Urothelium cell line (cell line): Measurements from ENCODE around the gene CDH16.
"Not testable (repeated sequence)": the region's sequence is repeated elsewhere in the genome, so short reads cannot be mapped to it uniquely, and the experiment has no call there.

ENCODE experiments used
- DNase-seq: peaks from one replicate; pipeline ENCODE4 v3.0.0; 2011; ENCODE audit warnings: low spot score, mixed read lengths
- FAIRE-seq: peaks from 2 replicates; lab custom pipeline; 2011; peaks lifted over from hg19 to GRCh38; lab: Jason Lieb, UNC

Gene CDH16

DNA sequence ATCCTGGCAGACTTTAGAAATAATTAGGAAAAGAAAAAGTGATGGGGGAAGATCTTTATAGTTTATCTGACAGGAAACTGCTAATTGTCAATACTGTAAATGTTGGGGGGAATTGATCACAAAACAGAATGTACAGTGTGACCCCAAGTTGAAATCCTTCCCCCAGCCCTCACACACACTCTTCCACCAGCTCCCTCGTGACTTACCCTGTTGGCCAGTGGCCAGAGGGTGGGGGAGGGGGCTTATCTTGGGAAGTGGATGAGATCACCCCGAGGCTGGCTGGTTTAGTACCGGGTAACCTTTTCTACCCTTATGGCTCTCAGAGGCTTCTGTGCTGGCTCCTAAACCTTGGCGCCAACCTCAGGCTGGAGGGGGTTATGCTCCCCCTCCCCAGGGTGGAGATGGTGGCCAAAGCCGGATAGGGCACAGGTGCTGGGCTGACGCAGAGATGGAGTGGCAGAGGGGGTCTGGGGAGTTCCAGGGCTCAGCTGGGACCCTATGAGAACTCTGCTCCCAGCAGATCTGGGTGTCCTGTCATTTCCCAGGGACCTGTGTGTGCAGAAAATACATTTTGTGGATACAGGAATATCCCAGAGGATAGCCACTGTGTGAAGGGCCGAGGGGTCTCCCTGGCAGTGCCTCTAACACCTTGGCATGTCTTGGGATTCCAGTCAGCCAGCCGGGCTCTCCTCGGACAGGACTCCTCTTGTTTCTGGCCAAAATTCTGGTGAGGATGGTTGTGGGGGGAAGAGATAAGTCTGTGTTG is 18.6 kb downstream of the CDH16 start:
- FAIRE-seq (no peak), DNase-seq (peak; percentile 78)

DNA sequence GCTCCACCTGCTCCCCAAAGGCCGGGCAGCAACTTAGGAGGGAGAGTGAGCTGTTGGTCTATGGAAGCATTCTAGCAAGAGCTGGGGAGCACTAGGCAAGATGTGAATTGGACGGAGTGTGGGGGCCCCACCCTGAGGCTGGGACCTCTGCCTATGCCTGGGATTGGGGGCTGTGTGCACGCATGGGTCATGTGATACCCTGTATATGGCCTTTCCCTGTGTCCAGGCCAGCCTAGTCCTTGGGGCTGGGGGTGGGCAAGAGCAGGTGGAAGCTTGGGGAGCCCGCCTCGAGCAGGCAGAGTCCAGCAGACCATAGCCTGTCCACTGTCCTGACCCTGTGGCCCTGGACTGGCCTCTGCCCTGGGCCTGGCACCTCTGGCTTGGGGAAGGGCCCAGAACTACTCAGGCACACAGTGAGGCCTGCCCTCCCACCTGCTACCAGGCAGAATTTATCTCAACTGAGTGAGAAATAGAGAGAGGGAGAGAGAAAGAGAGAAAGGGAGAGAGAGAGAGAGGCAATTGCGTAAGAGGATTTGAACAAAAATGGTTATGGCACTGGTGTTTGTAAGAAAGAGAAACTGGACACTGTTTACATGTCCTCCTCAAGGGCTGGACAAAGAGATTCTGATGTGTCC is 19.3 kb downstream of the CDH16 start:
- no peak for DNase-seq
- FAIRE-seq: no peak

DNA sequence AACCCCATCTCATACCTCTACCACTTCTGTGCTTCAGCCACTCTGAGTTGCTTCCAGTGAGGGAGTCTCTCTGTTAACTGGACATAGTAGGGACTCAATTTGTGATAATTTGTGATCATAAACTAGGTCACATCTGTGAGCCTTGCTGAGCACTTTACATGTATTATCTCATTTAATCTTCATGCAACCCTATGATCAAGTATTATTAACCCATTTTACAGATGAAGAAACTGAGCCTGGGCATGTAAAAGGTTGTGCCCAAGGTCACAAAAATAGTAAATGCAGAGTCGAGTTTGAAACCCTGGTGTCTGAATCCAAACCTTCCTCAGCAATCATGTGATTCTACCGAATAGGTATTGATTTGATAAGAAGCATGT is 19.8 kb downstream of the CDH16 start:
- no peak for FAIRE-seq

DNA sequence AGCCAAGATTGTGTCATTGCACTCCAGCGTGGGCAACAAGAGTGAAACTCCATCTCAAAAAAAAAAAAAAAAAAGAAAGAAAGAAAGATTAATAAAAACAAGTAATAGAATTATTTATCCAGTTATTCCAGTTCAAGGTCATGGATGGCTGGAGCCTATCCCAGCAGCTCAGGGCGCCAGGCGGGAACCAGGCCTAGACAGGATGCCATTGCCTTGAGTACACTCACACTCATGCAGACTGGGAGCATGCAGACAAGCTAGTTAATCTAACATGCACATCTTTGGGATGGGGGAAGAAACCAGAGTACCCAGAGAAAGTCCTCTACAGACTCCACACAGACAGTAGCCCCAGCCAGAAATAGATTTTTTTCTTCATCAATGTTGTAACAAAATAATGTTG is 20.5 kb downstream of the CDH16 start:
- FAIRE-seq (no peak), DNase-seq (no peak)

More for the DNA sequence above, 19.8 kb downstream of the CDH16 start:
- no peak for DNase-seq

DNA sequence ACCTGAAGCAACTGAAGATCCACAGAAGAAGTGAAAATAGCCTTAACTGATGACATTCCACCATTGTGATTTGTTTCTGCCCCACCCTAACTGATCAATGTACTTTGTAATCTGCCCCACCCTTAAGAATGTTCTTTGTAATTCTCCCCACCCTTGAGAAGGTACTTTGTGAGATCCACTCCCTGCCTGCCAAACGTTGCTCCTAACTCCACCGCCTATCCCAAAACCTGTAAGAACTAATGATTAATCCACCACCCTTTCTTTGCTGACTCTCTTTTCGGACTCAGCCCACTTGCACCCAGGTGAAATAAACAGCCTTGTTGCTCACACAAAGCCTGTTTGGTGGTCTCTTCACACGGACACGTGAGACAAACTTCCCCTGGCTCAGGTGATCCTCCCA is 22.0 kb downstream of the CDH16 start:
- not testable (repeated sequence) for FAIRE-seq, DNase-seq

DNA sequence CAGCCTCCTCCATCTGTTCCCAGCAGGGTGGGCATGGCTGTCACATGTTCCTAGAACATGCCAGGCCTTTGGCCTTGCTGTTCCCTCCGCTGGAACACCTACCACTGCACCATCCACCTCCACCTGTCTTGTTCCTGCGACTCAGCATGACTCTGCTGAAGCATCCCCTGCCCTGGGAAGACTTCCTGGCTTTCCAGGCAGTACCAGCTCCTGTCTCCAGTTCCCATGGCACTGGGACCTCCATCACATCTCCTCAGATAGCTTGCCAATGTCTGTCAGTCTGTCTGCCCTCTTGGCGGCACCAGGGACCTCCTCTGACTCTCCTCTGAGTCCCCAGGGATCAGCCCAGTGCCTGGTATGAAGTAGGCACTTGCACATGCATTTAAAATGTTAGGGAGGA is 22.7 kb downstream of the CDH16 start:
- DNase-seq (no peak), FAIRE-seq (no peak)

DNA sequence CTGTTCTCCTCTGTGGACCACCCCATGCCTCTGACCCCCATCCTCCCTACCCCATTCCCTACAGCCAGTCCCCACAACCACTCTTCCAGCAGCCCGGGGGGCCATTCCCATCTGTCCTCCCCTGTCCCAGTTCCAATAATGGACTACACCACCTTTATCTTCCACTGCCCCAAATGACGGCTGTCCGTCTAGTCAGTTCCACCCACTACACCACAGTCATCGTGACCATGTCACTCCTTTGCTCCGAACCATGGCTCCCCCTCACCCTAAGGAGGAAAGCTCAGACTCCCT is 23.1 kb downstream of the CDH16 start:
- no peak for FAIRE-seq
- no peak for DNase-seq

DNA sequence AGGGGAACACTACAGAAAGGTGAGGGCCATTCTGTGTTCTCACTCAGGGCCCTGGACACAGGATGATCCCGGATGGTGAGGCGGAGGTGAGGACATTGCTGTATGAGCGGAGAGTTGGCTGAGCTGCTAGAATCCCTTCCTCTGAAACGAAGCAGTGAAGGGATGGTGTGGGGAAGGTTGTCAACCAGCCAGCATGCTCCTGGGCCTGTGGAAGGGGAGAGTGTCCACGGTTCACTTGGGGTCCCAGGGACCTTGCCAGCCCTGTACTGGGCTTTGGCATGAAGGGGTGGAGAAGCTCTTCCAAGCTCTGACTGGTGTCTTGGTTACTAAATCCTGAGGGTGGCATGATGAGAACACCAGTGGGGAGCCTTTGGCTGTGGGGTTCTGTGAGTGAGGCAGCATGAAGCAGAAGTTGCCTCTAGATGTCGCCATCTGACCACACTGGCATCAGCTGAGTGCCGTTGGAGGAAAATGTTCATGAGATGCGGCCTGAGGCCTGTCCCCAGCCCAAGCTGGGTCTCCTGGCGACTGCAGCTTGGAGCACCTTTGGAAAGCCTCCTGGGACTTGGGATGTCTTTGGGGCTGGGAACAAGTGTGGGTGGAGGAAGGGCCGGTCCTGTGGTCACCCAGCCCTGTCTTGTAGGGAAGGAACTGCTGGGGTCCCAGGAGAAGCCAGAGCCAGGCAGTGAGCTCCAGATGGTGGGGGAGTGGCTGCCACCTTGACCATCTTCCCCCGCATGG is 23.6 kb downstream of the CDH16 start:
- FAIRE-seq (no peak), DNase-seq (peak; percentile 60)

DNA sequence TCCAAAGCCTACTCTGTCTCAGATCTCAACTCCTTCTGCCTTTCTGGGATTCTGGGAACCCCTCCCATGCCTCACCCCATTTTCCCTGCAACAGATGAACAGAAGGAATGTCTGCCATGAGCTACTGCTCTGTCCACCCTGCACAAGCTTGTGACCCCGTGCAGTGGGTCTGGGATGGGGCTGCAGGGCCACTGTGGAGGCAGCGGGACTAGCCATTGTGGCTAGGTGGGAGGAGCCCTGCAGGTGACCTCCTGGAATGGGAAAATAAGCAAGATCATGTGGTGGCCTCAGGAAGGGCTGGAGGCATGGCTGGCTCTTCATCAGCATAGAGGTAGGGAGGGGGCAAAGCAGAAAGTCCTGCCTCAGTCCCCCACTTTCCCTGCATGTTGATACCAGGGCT is 24.6 kb downstream of the CDH16 start:
- FAIRE-seq: no peak
- DNase-seq: no peak

DNA sequence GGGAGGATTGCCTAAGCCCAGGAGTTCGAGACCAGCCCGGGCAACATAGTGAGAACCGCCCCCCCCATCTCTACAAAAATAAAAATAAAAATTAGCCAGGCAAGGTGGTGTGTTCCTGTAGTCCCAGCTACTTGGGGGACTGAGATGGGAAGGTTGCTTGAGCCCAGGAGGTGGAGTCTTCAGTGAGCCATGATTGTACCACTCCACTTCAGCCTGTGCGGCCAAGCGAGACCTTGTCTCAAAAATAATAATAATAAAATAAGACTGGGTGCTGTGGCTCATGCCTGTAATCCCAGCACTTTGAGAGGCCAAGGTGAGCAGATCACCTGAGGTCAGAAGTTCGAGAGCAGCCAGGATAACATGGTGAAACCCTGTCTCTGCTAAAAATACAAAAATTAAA is 26.9 kb downstream of the CDH16 start:
- FAIRE-seq (no peak), DNase-seq (no peak)

DNA sequence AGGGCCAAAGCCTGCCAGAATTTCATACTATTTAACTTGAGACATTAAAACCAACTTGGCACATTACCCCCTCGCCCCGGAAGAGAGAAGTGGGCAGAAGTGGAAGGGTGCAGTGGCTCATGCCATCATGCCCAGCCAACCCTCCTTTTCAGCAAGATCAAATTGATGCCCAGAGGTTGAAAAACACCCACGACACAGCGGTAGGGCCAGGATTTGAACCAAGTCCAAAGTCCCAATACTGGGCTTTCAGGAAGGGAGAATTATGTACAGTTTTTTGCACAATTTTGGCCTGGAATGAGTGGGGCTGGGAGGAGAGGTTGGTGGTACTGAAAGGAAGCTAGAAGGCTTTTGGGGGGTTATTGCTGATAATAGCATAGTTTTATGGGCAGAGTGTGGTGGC is 27.3 kb downstream of the CDH16 start:
- DNase-seq (no peak), FAIRE-seq (no peak)

DNA sequence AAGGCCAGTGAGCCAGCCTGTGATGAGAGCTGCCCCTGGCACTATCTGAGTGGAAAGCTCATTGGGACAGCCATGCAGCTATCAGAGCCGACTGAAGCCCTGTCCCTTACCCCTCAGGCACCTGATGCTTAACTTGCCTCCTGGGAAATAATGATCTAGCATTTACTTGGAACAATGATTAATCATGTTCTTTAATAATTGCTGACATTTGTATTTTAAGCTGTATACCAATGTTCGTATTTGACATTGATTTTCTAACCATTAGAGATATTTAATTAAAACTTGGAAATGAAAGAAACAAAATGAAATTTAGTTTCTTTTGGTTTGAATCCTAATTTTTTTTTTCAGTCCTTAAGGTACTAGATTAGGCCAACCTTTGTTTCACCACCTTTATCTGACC is 27.9 kb downstream of the CDH16 start:
- FAIRE-seq: no peak
- no peak for DNase-seq

DNA sequence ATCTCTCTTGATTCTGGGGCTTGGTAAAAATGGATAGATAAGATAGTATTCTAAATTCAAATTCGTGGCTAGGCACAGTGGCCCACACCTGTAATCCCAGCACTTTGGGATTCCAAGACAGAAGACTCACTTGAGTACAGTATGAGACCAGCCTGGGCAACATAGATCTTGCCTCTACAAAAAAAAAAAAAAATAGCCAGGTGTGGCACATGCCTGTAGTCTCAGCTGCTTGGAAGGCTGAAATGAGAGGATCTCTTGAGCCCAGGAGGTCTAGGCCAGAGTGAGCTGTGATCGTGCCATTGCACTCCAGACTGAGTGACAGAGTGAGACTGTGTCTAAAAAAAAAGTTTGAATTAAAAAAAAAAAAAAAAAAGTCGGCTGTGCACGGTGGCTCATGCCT is 29.1 kb downstream of the CDH16 start:
- no peak for FAIRE-seq

DNA sequence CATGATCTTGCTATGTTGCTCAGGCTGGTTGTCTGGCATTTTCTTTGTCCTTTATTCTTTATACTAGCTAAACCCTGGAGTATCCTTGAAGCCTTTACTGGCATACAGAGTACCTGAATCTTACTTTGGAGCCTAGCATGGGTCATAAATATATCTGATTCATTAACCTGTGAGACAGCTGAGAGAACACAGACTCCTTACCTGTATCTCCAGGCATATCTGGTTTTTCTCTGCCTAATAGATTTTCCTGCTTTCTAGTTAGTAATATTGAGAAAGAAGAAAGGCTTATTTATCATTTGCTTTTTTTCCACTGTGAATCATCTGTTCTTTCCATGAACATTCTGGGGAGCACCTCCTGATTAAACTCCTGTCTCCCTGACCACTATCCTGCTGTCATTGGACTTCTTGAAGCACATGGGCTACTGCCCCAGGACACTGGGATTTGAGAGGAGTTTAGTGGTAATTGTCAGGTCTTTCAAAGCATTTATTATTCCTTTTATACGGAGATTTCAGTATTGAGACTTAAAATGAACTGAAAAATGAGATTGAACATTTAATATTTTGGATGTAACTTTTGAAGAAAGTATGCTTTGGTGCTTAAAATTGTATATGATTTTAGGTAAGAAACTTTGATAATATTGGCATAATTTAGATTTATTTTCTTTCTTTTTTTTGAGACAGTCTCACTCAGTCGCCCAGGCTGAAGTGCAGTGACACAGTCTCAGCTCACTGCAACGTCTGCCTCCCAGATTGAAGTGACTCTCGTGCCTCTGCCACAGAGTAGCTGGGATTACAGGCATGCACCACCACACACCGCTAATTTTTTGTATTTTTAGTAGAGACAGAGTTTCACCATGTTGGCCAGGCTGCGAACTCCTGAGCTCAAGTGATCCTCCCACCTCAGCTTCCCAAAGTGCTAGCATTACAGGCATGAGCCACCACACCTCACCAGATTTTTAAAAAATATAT is 29.8 kb downstream of the CDH16 start:
- FAIRE-seq (no peak), DNase-seq (no peak)

More for the DNA sequence above, 29.1 kb downstream of the CDH16 start:
- no peak for DNase-seq

DNA sequence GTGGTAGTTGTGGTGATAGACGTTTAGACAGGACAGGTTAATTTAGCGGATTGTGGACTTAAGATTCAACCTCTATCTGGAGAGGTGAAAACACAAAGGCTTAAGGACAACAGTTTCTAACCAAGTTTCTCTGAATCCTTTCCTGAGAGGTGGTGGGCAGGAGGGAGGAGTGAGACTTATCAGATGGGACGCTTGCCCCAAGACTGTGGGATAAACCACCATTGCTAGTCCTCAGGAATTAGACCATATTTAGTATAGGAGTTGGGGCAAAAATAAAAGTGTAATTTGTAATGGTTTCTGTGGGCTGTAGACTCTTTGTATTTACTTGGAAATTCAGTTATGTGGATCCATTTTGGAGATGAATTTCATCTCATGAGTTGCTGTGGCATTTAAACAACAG is 31.8 kb downstream of the CDH16 start:
- DNase-seq (no peak), FAIRE-seq (no peak)

DNA sequence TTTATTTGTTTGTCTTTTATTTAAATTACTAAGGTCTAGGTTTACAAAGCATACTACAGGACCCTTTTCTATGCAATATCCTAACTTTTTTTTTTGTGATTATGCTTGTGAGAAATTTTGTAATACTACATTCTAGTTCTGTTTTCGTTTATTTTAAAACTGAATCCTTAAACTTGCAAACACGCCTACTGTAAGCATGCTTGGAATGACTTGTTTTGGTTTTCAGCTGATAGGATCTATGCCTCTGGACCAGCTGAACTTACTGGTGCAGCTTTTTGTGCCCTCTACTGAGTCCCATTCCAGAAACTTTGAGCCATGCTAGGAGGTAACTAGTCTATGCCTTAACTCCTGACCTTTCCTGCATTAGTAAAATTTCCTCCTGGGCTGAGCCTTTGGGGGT is 32.4 kb downstream of the CDH16 start:
- FAIRE-seq: no peak
- DNase-seq: no peak

DNA sequence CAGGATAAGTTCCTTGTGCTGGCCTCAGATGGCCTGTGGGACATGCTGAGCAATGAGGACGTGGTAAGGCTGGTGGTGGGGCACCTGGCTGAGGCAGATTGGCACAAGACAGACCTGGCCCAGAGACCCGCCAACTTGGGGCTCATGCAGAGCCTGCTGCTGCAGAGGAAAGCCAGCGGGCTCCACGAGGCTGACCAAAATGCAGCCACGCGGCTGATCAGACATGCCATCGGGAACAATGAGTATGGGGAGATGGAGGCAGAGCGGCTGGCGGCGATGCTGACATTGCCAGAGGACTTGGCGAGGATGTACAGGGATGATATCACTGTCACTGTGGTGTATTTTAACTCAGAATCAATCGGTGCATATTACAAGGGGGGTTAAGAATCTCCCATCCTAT is 33.2 kb downstream of the CDH16 start:
- FAIRE-seq: no peak
- DNase-seq: no peak

DNA sequence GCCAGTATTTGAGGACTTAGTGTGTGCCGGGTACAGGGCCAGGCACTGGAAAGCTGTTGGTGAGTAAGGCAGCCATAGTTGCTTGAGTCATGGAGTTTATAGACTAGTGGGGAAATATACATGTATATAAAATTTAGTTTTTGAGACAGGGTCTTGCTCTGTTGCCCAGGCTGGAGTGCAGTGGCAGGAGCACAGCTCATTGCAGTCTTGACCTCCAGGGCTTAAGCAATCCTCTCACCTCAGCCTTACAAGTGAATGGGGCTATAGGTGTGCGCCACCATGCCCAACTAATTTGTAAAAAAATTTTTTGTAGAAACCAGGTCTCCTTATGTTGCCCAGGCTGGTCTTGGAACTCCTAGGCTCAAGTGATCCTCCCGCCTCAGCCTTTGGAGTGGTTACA is 36.0 kb downstream of the CDH16 start:
- no peak for DNase-seq
- FAIRE-seq: no peak

DNA sequence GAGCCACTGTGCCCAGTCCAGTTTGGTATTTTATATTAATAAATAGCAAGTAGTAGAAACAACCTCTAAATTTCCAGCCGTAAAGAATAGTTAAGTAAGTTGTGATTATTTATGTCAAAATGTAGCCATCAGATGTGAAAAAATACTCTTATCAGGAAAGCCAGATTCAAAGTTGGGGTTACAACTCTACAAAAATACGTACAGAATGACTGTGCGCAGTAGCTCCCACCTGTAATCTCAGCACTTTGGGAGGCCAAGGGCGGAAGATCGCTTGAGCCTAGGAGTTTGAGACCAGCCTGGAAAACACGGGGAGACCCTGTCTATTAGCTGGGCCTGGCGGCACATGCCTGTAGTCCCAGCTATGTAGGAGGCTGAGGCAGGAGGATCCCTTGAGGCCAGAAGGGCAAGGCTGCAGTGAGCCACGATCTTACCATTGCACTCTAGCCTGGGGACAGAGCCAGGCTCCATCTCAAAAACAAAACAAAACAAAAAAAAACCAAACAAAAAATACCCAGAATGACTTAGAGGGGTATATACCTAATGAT is 36.6 kb downstream of the CDH16 start:
- FAIRE-seq (no peak), DNase-seq (no peak)

DNA sequence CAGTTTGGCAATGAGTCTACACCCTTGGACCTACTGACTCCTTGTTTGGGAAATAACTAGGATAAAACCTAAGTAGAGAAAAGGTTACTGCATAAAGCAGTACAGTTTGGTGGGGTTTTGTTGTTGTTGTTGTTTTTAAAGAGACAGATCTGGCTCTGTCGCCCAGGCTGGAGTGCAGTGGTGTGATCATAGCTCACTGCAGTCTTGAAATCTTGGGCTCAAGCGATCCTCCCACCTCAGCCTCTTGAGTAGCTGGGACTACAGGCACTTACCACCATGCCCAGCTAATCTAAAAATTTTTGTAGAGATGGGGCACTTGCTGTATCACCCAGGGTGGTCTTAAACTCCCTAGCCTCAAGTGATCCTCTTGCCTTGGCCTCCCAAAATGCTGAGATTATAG is 37.1 kb downstream of the CDH16 start:
- no peak for DNase-seq
- FAIRE-seq: no peak

DNA sequence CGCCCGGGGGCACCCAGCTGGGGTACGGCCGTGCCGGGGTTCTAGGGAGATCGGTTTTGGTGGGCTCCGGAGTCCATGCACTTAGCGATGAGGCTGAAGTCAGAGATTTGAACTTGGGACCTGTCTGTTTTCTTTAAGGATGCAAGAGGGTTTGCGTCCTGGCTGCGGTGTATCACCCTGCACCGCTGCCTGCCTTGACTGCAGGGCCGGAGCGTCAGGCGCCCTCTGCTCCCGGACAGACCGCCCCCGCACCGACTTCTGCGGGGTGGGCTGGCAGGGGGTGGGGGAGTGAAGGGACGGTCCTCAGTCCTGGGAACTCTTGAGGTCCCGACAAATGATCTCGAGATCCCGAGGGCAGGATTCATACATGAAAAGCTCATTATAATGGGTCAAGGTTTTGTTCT is 37.7 kb downstream of the CDH16 start:
- no peak for FAIRE-seq
- DNase-seq: no peak
